Transverse colon (tissue), 4 donors: ENCODE data around the gene CYP19A1.

Source experiments
- EP300 ChIP-seq: sonication (generic); formaldehyde crosslinking; IDR thresholded peaks from one replicate; pipeline ENCODE4 v1.6.1; 2017; ENCODE audit warnings: antibody characterized with exemption, low read depth
- POLR2A ChIP-seq: fragments of 450-650 bp; IDR thresholded peaks from one replicate; pipeline ENCODE4 v1.6.1; 2016; ENCODE audit warnings: antibody characterized with exemption, mild to moderate bottlenecking, moderate library complexity
- POLR2AphosphoS5 ChIP-seq, 3 donors: sonication (generic); formaldehyde crosslinking; IDR thresholded peaks; one replicate each; pipeline ENCODE4 v1.6.1; 2016; ENCODE audit warnings: antibody characterized with exemption in 3 of 3
- TF ChIP-seq, protein P1 (sequence below), 5 experiments: fragments of 200-600 bp in 3 of 5; fragments of 450-650 bp in 2 of 5; sonication (generic) in 3 of 5; IDR thresholded peaks; 1 replicate in 2 of 5; 2 replicates in 3 of 5; pipeline ENCODE4 v1.5.1; 2016 to 2017; ENCODE audit warnings: antibody characterized with exemption in 5 of 5, inconsistent platforms in 3 of 5, mild to moderate bottlenecking in 2 of 5, moderate library complexity in 1 of 5

DNA sequence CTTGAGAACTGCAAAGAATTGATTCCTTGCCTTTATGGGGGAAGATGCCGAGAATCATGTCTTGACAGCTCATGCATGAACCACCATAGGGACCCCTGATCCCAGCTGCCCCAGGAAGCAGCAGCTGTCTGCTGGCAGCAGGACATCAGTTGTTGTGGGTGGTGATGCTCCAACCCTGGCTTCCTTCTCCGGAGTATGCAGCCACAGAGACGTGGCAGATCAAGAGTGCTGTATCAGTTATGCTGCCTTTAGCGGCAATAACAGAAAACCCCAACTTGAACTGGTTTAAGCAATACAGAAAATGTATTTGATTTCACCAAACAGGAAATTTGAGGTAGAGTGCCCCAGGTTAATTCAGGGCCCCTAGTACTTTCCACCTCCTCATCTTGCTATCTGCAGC, 151.5 kb downstream of the CYP19A1 start:
- TF ChIP-seq EP300 (no peak), POLR2A (no peak), POLR2AphosphoS5 (IDR thresholded peaks at IDR 0.05) (no peak)
- TF ChIP-seq, protein P1, sequence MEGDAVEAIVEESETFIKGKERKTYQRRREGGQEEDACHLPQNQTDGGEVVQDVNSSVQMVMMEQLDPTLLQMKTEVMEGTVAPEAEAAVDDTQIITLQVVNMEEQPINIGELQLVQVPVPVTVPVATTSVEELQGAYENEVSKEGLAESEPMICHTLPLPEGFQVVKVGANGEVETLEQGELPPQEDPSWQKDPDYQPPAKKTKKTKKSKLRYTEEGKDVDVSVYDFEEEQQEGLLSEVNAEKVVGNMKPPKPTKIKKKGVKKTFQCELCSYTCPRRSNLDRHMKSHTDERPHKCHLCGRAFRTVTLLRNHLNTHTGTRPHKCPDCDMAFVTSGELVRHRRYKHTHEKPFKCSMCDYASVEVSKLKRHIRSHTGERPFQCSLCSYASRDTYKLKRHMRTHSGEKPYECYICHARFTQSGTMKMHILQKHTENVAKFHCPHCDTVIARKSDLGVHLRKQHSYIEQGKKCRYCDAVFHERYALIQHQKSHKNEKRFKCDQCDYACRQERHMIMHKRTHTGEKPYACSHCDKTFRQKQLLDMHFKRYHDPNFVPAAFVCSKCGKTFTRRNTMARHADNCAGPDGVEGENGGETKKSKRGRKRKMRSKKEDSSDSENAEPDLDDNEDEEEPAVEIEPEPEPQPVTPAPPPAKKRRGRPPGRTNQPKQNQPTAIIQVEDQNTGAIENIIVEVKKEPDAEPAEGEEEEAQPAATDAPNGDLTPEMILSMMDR (IDR thresholded peaks at IDR 0.05): no peak
